Body of pancreas (tissue), 4 donors: ENCODE measurements around the gene PPWD1.

Experiments used
- CTCF ChIP-seq, 7 experiments: fragments of 450-650 bp in 4 of 7; fragments of 200-600 bp in 3 of 7; sonication (generic) in 3 of 7; IDR thresholded peaks; one replicate each; pipeline ENCODE4 v1.5.1; 2016 to 2019; ENCODE audit warnings: antibody characterized with exemption in 7 of 7
- POLR2A ChIP-seq, 3 donors: fragments of 450-650 bp; IDR thresholded peaks; one replicate each; pipeline ENCODE4 v1.6.1; 2016; ENCODE audit warnings: antibody characterized with exemption in 3 of 3, mild to moderate bottlenecking in 2 of 3

- TF ChIP-seq POLR2A (IDR thresholded peaks at IDR 0.05), result no peak
- TF ChIP-seq CTCF (IDR thresholded peaks at IDR 0.05), result no peak
Observed at GRCh38 chr5:65566505-65566904, 3.4 kb downstream of the PPWD1 start.
